ES-I3 (cell line): ENCODE measurements around the gene FOXO6.

ENCODE experiments used
- H3K36me3 ChIP-seq: 2 replicates; pipeline ENCODE4 v1.6.1; 2013; ENCODE audit warnings: mild to moderate bottlenecking, low read length, control low read depth, moderate library complexity; ENCODE audit not compliant: insufficient read depth
- H3K4me1 ChIP-seq: 2 replicates; pipeline ENCODE4 v1.6.1; 2013; ENCODE audit warnings: mild to moderate bottlenecking, control low read depth, low read length; ENCODE audit not compliant: insufficient read depth
- H3K9ac ChIP-seq: 2 replicates; pipeline ENCODE4 v1.6.1; 2013; ENCODE audit warnings: low read depth, mild to moderate bottlenecking, low read length, moderate library complexity
- H3K9me3 ChIP-seq: 2 replicates; pipeline ENCODE4 v1.6.1; 2013; ENCODE audit warnings: mild to moderate bottlenecking, low read length, moderate library complexity; ENCODE audit not compliant: control insufficient read depth, insufficient read depth

FOXO6 gene

GRCh38 chr1:41364442-41365319 is 3.4 kb downstream of the FOXO6 start:
- Histone ChIP-seq H3K9me3 (no peaks in the 10 kb centered on the region), H3K4me1 (peaks cover 39% of the 10 kb centered on the region), H3K9ac (no peak overlapping the region), H3K36me3 (no peaks in the 10 kb centered on the region)

- Histone ChIP-seq H3K9ac (no peak overlapping the region), H3K36me3 (no peaks in the 10 kb centered on the region), H3K9me3 (no peaks in the 10 kb centered on the region), H3K4me1 (peaks cover 37% of the 10 kb centered on the region)
Measured at GRCh38 chr1:41365320-41365633, 4.0 kb downstream of the FOXO6 start.

- Histone ChIP-seq H3K36me3 (no peaks in the 10 kb centered on the region), H3K4me1 (peaks cover 44% of the 10 kb centered on the region), H3K9ac (peak overlapping the region; percentile 36; the same call in 1 of the 2 replicates), H3K9me3 (no peaks in the 10 kb centered on the region)
Measured at GRCh38 chr1:41365772-41366454, 4.7 kb downstream of the FOXO6 start.

- Histone ChIP-seq H3K9ac (peak overlapping the region; percentile 60; the same call in 1 of the 2 replicates), H3K4me1 (peaks cover 51% of the 10 kb centered on the region), H3K36me3 (no peaks in the 10 kb centered on the region), H3K9me3 (no peaks in the 10 kb centered on the region)
Measured at GRCh38 chr1:41366455-41367287, 5.4 kb downstream of the FOXO6 start.

GRCh38 chr1:41367288-41367642 is 6.0 kb downstream of the FOXO6 start:
- Histone ChIP-seq H3K9ac (no peak overlapping the region), H3K4me1 (peaks cover 52% of the 10 kb centered on the region), H3K36me3 (no peaks in the 10 kb centered on the region), H3K9me3 (no peaks in the 10 kb centered on the region)

GRCh38 chr1:41368366-41368765 is 7.1 kb downstream of the FOXO6 start:
- Histone ChIP-seq H3K4me1 (peaks cover 56% of the 10 kb centered on the region), H3K9ac (no peak overlapping the region), H3K36me3 (no peaks in the 10 kb centered on the region), H3K9me3 (no peaks in the 10 kb centered on the region)

- Histone ChIP-seq H3K36me3 (no peaks in the 10 kb centered on the region), H3K9me3 (no peaks in the 10 kb centered on the region), H3K9ac (no peak overlapping the region), H3K4me1 (peaks cover 53% of the 10 kb centered on the region)
Measured at GRCh38 chr1:41368801-41369200, 7.6 kb downstream of the FOXO6 start.

GRCh38 chr1:41369531-41369930 is 8.3 kb downstream of the FOXO6 start:
- H3K36me3 ChIP-seq: no peaks in the 10 kb centered on the region
- H3K9ac ChIP-seq: no peak overlapping the region
- no peaks in the 10 kb centered on the region for H3K9me3 ChIP-seq
- peaks cover 53% of the 10 kb centered on the region for H3K4me1 ChIP-seq

- H3K4me1 ChIP-seq: peaks cover 52% of the 10 kb centered on the region
- H3K9me3 ChIP-seq: no peaks in the 10 kb centered on the region
- H3K9ac ChIP-seq: no peak overlapping the region
- H3K36me3 ChIP-seq: no peaks in the 10 kb centered on the region
Measured at GRCh38 chr1:41370225-41370624, 9.0 kb downstream of the FOXO6 start.

- Histone ChIP-seq H3K9me3 (no peaks in the 10 kb centered on the region), H3K4me1 (peaks cover 48% of the 10 kb centered on the region), H3K36me3 (no peaks in the 10 kb centered on the region), H3K9ac (no peak overlapping the region)
Measured at GRCh38 chr1:41370756-41371420, 9.7 kb downstream of the FOXO6 start.

GRCh38 chr1:41371630-41372599 is 10.7 kb downstream of the FOXO6 start:
- Histone ChIP-seq H3K9ac (peak overlapping the region; percentile 42; the same call in 1 of the 2 replicates), H3K4me1 (peaks cover 46% of the 10 kb centered on the region), H3K36me3 (no peaks in the 10 kb centered on the region), H3K9me3 (no peaks in the 10 kb centered on the region)

- no peak overlapping the region for H3K9ac ChIP-seq
- no peaks in the 10 kb centered on the region for H3K9me3 ChIP-seq
- no peaks in the 10 kb centered on the region for H3K36me3 ChIP-seq
- H3K4me1 ChIP-seq: peaks cover 41% of the 10 kb centered on the region
Measured at GRCh38 chr1:41372600-41372993, 11.4 kb downstream of the FOXO6 start.

- peaks cover 35% of the 10 kb centered on the region for H3K4me1 ChIP-seq
- H3K36me3 ChIP-seq: no peaks in the 10 kb centered on the region
- no peak overlapping the region for H3K9ac ChIP-seq
- H3K9me3 ChIP-seq: no peaks in the 10 kb centered on the region
Measured at GRCh38 chr1:41373373-41373772, 12.1 kb downstream of the FOXO6 start.
